GM12865 (cell line): Measurements from ENCODE around the gene PRSS2.
"Not testable (repeated sequence)": the region's sequence is repeated elsewhere in the genome, so short reads cannot be mapped to it uniquely, and the experiment has no call there.

Experiments
- DNase-seq: peaks from one replicate; pipeline ENCODE4 v3.0.0; 2010; ENCODE audit warnings: low read depth
- H3K4me3 ChIP-seq: 2 replicates; pipeline ENCODE4 v1.5.1; 2011; ENCODE audit warnings: mild to moderate bottlenecking, low read depth, low read length, control low read depth
- TF ChIP-seq, protein P1 (sequence below): IDR thresholded peaks from 2 replicates; pipeline ENCODE4 v1.5.1; 2011; ENCODE audit warnings: low read length, control low read depth, low read depth, inconsistent platforms; ENCODE audit not compliant: insufficient read depth; ENCODE audit errors: missing control alignments

The PRSS2 gene

DNA sequence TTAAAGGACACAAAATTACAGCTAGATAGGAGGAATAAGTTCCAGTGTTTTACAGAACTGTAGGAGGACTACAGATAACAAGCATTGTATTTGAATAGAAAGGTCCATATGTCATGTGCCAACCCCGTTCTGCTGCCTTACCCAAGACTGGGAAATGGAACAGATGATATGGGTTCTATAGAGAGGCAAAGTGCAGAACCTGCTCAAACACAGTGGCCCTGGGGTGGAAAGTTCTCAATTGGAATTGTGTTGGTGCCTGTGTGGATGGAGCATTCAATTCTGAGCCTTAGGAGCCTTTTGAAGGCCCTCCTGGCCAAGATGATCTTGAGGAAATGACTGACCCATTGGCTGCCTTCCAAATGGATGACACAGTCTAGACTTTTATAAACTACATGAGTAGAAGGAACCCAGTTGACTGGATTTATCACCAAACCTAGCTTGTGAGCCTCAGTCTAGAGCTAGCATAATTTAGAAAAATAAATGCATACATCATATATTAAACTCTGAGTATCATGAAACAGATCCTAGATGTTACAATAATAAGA, 25.6 kb upstream of the PRSS2 start:
- no peak for DNase-seq
- TF ChIP-seq, protein P1, sequence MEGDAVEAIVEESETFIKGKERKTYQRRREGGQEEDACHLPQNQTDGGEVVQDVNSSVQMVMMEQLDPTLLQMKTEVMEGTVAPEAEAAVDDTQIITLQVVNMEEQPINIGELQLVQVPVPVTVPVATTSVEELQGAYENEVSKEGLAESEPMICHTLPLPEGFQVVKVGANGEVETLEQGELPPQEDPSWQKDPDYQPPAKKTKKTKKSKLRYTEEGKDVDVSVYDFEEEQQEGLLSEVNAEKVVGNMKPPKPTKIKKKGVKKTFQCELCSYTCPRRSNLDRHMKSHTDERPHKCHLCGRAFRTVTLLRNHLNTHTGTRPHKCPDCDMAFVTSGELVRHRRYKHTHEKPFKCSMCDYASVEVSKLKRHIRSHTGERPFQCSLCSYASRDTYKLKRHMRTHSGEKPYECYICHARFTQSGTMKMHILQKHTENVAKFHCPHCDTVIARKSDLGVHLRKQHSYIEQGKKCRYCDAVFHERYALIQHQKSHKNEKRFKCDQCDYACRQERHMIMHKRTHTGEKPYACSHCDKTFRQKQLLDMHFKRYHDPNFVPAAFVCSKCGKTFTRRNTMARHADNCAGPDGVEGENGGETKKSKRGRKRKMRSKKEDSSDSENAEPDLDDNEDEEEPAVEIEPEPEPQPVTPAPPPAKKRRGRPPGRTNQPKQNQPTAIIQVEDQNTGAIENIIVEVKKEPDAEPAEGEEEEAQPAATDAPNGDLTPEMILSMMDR = no peak
- no peak overlapping the region for H3K4me3 ChIP-seq

DNA sequence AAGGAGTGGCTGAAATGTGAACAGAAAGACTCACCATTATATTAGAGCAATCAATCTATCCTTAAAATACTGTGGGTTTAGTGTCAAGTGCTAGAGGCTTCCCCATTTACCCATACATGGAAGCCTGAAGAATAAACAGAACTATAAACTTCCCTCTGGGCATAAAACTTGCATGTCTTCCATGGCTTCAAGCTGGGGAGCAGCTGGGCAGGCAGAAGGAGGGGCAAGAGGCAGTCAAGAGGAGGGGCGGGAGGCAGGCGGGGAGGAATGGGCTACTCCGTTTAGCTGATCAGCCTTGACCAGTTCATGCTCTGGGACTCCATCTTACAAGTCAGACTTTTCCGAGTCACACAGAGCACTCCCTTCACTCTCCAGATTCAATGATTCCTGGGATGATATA, 25.0 kb upstream of the PRSS2 start:
- H3K4me3 ChIP-seq = no peak overlapping the region
- TF ChIP-seq, protein P1 = no peak
- no peak for DNase-seq

DNA sequence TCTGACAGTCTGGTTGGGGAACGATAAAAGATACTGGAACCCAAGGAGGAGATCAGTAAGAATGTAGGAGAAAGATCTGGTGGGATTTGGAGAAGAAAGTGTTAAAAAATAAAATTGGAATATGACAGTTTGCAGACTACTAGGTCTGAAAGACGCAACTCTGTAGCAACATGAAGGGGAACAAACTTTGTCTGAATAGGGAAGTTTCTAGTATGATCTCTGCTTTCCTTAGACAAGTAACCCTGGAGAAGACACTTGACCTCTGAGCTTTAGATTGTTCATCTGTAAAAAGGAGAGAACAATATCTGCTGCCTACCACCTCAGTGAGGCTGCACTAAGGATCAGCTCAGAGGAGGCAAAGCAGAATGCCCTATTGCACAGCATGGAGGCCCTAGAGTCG, 24.5 kb upstream of the PRSS2 start:
- DNase-seq = no peak
- TF ChIP-seq, protein P1 = no peak
- H3K4me3 ChIP-seq = no peak overlapping the region

DNA sequence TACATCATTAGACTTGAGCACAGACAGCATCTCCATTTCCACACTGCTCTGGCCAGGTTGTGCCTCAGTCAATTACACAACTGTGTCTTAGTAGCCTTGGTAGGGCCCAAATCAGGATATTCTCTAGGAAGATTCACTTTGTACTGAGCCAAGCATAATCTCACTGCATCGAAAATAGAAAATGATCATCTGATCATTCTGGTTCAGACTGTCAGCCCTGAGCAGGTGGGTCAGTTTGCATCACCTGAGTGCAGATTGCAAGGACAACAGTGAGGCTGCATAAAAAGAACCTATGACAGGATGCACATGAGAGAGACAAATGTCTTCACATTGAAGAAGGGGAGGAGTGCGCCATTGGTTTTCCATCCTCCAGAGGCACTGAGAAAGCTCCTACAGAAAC, 22.4 kb upstream of the PRSS2 start:
- H3K4me3 ChIP-seq = not testable (repeated sequence)

DNA sequence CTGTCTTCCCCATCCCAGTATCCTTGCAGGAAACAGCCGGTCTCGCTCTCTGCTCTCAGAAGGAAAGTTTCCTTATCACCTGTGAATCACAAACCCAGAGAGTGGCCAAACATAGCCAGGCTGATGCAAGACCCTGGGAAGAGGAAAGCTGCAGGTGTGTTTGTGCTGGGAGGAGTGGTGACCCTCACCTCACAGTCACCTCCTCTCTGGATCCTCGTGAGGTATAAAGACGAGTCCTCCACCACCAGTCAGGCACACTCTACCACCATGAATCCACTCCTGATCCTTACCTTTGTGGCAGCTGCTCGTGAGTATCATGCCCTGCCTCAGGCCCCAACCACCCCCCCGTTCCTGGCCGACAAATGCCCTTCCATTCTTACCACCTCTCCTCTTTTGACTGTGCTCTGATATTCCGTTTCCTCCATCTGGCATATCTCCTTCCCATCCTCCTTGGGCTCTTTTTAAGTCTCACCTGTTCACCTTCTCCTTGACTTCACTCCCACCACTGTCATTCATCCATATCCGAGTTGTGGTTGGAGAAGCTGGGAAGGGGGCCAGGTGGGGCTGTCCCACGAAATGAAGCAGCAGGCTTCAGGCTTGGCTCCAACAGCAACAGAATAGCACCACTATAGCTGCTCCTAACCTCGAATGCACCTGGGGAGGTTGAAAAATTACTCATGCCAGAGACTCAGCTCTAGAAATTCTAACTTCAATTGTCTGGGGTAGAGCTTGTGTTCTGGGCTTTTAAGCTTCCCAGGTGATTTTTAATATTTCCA, 21.4 kb upstream of the PRSS2 start, which contains the start of gene PRSS1:
PRSS1 (plus strand) TSS at position 255 of the 776 bp plus-strand sequence; CDS start at position 268, 13 bp downstream.
- TF ChIP-seq, protein P1 = no peak
- no peak for DNase-seq
- H3K4me3 ChIP-seq = no peak within 1 kb of the TSS

More for the DNA sequence above, 22.4 kb upstream of the PRSS2 start:
- not testable (repeated sequence) for DNase-seq

DNA sequence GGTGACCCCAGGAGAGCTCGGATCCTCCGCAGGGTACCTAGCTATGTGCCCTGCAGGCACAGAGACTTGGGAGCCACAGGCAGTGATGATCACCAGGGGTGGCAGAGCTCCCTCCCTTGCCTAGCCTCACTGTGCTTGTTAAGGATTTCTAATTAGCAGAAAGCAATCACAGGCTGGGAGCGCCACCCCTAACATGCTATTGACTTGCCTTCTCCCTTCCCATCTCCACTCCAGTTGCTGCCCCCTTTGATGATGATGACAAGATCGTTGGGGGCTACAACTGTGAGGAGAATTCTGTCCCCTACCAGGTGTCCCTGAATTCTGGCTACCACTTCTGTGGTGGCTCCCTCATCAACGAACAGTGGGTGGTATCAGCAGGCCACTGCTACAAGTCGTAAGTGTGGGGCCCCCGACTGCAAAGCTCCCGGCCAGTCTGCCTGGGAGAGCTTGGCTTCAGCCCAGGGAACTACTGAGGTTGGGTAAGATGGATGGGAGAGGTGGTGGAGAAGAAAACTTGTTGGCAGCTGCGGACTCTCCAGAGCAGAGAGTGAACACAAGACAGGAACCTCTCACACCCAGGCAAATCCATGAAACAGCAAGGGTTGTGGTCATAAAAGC, 20.3 kb upstream of the PRSS2 start:
- TF ChIP-seq, protein P1 = no peak
- no peak for DNase-seq
- H3K4me3 ChIP-seq = no peak overlapping the region

DNA sequence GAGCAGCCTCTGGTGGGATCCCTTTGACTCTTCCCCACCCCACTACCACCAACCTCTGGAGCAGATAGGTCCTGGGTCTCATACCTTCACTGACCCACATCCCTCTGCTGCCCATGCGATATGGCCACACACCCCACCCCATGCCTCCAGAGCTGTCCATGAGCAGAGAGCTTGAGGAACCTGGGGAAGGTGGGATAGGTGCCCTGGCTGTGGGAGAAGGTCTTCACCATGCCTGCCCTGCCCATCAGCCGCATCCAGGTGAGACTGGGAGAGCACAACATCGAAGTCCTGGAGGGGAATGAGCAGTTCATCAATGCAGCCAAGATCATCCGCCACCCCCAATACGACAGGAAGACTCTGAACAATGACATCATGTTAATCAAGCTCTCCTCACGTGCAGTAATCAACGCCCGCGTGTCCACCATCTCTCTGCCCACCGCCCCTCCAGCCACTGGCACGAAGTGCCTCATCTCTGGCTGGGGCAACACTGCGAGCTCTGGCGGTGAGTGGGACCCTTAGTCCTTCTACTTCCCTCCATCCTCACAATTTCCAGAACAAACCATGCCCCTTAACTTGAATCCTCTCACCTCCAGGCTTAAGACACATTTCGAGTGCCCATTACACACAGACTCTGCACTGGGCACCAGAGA, 19.1 kb upstream of the PRSS2 start:
- H3K4me3 ChIP-seq, DNase-seq: not testable (repeated sequence)
